Endometrial microvascular endothelial cells (primary cell): Measurements from ENCODE around the gene ANGPTL2. TPM values are rescaled to one million over a fixed set of nuclear protein-coding genes. Genes with fewer than 3 reads are reported as not detected.
"Not testable (repeated sequence)": the region's sequence is repeated elsewhere in the genome, so short reads cannot be mapped to it uniquely, and the experiment has no call there.

Experiments used
- in situ Hi-C: cut with HindIII; loops from 2 replicates; pipeline ENCODE4 v1.10.0; 2017; ENCODE audit warnings: low sequenced_read_pairs, low pct_unique_long_range_greater_than_20kb; ENCODE audit errors: inconsistent ontology term
- total RNA-seq: library from RNA; depleted of rRNA; stranded (reverse); fragments of >200 nt; gene quantifications from one replicate; pipeline ENCODE4 v1.2.3, GENCODE V29; 2015; ENCODE audit errors: inconsistent ontology term

Gene ANGPTL2, protein sequence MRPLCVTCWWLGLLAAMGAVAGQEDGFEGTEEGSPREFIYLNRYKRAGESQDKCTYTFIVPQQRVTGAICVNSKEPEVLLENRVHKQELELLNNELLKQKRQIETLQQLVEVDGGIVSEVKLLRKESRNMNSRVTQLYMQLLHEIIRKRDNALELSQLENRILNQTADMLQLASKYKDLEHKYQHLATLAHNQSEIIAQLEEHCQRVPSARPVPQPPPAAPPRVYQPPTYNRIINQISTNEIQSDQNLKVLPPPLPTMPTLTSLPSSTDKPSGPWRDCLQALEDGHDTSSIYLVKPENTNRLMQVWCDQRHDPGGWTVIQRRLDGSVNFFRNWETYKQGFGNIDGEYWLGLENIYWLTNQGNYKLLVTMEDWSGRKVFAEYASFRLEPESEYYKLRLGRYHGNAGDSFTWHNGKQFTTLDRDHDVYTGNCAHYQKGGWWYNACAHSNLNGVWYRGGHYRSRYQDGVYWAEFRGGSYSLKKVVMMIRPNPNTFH
- total RNA-seq = 10.2 TPM

DNA sequence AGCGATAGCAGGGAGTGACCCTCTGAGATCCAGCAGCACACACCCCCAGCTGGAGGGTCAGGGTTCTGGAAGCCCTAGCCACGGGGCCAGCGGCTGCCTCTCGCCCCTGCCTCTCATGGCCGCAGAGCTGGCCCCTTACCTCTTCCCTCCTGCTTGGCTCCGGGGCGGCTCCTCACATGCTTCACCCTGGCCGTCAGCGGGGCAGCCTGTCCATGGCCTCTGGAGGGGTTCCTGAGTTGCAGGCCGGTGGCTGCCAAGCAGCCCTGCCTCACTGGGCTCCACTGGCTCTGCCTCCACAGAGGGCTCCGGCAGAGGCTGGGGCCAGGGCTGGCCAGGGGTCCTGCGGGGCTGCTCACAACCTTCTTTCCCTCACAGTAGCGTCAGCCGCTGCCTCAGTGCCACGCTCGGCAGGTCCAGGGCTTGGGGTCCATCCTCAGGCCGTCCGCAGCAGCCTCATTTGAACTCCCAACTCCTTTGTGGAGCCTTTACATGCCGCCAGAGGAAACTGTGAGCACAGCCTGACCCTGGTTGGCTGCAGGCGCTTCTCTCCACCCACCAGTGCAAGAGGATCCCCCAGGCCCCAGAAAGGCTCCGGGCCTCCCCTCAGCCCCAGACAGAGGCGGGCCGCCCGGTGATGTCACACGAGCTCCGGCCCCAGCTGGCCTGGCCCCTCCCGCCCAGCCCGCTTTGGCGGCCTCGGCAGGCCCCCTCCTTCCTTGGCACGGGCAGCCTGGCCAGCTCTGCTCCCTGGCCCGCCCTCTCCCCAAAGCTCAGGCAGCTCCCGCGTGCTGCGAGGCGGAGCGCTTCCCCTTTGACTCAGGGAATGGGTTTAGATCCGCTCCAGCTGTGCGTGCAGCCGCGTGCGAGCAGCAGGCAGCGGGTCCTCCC is at the start of gene ANGPTL2:
TSS of gene ANGPTL2 (minus strand) at position 460 of the 888 bp plus-strand sequence. CDS start 13,904 bp downstream, outside the sequence.
- in situ Hi-C loops = no loop called here

DNA sequence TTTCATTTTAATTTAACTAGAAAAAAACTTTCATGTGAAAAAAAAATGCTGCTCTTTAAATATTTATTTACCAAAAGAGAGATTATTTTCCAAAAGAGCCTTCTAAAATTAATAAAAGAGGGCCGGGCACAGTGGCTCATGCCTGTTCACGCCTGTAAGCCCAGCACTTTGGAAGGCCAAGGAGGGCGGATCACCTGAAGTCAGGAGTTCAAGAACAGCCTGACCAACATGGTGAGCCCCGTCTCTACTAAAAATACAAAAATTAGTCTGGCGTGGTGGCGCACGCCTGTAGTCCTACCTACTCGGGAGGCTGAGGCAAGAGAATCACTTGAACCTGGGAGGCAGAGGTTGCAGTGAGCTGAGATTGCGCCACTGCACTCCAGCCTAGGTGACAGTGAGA is 48.9 kb upstream of the ANGPTL2 start:
- in situ Hi-C loops = not testable (repeated sequence)

DNA sequence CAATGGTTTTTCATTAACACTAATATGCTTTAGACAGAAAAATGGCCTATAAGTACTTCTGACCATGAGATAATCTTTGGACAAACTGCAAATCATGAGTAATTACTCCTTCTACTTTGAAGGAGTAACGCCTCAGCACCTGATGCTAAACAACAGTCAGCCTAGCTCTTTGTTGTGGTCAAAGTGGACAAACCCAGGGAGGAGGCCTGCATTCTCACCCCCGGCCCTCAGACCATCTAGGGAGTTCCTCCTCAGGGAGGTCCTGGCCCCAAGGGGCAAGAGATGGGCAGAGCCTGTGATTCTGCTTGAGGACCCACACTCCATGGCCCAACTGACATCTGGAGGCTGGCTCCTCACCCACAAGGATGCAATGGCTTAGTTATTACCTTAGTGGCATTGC is 48.2 kb upstream of the ANGPTL2 start:
- in situ Hi-C loops = no loop called here

DNA sequence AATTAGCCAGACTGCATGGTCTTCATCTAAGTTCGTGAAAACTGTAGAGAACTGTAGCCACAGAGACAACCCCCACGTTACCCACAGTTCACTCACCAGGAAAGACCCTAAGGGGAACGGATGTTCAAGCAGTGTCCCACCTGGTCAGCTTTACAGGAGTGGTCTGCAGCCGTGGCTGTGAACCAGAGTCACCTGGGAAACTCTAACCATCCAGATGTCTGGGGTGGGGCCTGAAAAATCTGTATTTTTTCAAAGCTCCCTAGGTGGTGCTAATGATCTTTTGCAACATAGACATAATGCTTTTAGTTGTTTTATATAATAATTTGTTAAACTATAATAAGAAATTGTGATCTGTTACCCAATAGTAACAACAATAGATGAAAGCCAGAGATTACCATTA is 47.7 kb upstream of the ANGPTL2 start:
- in situ Hi-C loops = no loop called here

DNA sequence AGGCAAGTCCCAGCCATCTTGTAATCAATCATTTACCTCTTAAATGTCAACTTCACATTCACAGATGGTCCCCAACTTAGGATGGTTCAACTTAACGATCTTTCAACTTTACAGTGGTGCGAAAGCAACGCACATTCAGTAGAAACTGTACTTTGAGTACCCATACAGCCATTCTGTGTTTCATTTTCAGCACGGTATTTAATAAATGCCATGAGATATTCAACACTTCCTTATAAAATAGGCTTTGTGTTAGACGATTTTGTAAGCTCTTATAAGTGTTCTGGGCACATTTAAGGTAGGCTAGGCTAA is 47.1 kb upstream of the ANGPTL2 start:
- in situ Hi-C loops = no loop called here

DNA sequence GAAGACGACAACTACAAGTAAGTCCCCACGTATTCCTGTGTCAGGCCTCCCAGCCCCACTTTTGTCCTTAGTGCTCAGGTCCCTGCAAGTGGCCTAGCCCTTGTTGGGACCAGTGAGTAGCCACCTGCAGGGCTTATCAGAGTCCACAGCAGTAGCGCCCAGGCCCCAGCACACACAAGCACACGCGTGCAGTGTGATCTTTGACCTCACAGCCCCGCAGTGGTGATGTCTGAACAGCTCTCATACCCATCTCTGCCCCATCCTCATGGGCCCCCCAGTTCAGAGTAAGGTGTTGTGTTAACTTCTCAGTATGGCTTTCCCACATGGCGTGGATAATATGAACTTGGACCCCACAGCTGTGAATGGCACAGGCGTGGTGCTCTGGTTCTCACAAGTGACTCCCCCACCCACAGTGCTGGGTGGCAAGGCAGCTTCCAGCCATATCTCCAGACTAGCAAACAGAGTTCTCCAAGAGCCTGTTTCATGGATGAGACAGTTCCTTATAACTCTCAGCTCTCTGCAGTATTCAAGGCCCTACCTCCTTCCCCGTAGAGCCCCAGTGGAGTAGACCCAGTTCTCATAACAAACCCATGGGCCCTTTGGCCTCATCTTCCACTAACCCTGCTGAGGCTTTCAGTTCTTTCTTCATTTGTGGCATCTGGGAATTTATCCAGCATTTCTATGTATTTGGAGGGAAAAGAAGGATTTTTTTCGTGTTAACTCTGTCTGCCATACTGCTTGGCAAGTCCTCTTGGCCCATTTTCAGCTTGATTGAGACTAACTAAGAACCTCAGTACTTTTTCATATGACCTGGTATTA is 46.5 kb upstream of the ANGPTL2 start:
- in situ Hi-C loops = no loop called here

DNA sequence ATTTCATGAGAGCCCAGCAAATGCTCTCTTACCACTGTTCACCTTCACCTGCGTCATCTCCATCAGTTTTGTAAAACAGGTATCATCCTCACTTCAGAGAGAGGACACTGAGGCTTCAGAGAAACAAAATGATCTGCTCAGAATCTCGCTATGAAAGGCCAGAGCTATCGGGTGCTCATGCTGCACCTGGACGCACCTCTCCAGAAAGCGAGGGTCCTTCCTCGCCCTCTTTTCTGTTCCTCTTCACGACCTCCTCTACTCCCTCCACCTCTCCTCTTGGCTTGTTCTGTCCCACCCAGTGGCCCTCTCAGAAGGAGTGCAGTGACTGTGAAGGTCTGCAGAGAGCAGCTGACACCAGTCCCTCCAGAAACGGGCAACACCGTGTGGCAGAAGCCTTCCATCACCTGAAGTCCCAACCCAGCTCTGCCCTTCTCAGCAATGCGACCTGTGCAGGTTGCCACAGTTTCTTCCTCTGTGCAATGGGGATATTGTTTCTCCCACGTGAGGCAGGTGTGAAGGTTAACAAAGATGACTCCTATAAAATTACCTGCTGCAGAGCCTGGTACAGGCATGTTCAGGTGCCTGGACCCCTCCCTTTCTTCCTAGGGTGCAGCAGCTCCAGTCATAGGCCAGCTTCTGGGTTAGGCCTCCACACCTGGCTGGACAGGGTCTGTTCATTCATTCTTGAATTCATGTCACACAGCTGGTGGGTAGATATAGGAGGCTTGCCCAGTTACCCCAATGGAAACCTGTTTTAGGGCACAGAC is 45.3 kb upstream of the ANGPTL2 start:
- in situ Hi-C loops = no loop called here

DNA sequence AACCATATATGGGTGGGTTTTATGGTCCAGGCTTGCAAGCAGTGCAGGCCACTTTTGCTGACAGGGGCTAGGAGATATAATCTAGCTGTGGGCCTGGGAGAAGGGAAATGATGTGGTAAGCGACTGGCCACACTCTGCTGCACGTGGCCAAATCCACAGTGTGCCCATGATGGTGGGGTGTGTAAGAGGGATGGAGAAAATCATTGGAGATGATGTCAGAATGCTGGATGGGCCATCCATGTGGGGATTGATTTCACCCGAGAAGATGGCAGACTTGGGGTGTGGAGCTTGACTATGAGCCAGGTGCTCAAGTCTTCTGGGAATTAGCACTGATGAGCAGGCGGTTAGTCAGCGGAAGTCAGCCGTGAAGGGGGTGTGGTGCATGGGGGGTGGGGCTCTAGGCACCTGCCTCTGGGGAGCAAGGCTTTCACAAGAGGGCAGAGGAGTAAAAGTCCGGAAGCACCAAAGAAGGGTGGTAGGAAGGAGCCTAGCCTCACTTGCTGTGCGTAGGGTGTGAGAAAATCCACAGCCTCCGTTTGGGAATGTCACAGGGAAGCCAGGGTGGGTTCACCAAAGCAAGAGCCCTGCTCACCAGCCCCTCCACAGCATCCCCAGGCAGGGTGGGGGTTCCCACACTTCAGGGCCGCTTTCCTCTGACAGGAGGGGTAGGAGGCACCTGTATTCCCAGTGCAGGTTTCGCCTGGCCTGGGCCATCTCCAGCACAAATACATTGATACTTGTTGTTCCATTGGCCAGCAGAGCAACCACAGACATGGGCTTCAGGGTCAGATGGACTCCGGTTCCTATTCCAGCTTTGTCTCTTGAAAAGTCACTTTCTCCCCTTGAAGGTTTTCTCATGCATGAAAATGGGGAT is 44.5 kb upstream of the ANGPTL2 start:
- in situ Hi-C loops = no loop called here

DNA sequence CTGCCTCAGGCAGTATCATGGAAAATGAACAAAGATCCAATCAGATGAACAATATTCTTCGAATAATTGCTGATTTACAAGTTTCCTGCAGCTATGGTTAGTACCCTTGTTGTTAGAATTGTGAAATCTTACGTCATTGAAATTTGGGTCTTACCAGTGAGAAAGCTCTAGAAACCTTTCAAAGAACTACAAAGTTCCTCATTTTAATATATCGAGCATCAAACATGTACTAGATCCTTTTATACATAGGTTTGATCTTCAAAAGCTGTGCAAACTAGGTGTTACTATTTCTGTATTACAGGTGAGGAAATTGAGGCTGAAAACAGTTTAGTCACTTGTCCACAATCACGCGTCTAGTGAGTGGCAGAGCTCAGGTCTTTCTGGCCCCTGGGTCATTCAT is 43.7 kb upstream of the ANGPTL2 start:
- in situ Hi-C loops = no loop called here

DNA sequence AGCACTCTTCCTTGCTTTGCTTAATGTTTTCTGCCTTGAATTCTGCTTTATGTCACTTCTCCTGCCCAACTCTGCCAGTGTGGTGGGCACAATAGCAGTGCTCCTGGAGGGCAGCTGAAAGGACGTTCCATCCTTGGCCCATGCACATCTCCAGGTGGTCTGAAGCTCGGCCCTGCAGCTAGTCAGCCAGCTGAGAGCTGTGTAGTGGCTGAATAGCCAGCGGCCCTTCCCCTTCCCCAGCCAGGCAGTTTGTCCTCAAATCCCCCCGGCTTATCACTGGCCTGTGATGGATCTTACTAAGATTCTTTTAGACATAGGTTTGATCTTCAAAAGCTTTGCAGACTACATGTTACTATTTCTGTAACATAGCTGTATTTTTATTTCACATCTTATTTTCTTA is 42.7 kb upstream of the ANGPTL2 start:
- in situ Hi-C loops = no loop called here

DNA sequence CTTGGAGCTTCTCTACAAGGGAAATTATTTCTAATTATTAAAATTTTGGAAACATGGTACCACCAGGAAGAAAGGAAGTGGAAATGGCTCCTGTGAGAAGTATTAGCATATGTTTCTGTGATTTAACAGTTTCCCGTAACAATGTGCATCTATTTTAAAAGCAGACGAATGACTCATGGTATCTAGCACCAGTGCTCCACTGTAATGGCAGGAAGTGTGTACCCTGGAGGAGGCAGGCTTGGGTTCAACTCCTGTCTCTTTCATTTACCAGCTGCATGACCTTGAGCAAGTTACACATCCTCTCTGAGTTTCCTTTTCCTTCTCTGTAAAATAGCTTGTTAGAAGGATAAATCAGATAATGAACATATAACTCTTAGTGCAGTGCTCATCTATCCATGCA is 41.0 kb upstream of the ANGPTL2 start:
- in situ Hi-C loops = no loop called here

DNA sequence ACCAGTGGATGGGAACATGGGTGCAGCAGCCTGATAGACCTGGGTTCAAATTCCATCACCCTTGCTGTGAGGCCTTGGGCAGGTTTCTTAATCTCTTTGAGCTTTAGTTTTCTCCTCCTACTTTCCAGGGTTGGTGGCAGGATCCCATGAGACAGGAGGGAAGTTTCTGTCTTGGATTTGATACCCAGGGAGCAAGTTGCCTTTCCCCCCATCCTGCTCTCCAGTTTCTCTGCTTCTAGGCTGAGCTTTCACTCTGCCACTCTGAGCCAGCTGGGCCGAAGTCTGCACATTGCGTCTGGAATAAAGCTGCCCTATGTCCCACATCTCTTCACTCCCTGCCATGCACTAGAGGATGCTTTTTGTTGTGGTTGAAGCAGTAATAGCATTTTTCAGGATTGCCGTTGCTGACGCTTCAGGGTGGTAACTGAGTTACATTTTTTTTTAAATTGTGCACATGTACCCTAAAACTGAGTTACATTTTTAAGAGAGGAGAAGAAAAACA is 40.5 kb upstream of the ANGPTL2 start:
- in situ Hi-C loops = no loop called here

DNA sequence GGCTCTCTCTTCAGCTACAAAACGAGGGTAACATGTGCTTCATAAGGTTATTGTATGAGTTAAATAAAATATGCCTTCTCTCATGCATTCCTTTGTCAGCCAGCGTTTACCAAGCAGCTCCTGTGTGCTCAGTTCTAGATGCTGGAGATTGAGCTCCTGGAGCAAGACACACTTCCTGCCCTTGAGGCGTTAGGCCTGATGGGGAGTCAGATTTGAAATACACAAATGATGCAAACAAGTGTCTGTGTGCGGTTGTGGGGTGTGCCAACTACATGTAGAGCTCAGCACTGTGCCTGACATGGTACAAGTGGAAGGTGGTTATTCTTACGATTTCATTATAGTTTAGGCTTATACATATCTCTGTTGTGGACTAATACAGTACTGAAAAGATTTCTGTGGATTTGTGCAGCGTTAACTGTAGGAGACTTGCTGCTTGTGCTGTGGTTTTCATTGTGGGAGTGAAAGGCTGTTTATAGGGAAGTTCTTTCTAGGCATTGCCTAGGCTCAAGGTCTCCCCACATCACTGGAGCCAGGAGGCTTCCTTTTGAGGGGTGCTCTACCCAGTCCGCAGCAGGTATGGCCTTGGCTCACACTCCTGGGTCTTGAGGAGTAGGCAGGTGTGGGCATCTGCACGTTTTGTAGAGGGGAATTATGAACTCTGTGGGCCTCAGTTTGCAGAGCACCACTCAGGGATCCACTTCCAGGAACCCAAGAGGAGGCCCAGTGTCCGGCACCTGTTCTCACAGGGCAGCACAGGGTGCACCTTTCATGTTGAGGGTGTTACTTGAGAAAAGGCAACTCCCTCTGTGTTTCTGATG is 39.8 kb upstream of the ANGPTL2 start:
- in situ Hi-C loops = no loop called here

DNA sequence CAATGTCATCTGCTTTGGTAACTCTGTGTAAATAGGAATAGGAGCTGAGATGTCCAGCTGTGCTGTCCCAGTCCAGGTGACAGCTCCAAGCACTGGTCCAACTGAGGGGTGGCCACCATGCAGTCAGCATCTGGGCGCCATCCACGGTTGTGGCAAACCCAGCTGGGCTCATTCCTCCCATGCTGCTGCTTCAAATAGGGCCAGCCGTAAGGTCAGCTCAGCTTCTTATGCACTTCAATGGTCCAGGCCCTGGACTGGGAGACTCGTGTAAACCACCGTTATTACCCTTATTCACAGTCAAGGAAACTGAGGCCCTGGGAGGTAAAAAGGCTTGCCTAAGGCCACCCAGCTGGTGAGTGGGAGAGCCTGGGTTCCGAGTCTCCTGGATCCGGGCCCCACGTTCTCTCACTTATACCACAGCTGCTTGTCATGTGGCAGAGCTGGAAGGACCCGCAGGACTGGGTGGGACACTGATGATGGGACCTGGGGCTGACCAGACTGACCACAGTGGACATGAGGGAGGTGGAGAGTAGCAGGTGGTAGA is 38.7 kb upstream of the ANGPTL2 start:
- in situ Hi-C loops = no loop called here

DNA sequence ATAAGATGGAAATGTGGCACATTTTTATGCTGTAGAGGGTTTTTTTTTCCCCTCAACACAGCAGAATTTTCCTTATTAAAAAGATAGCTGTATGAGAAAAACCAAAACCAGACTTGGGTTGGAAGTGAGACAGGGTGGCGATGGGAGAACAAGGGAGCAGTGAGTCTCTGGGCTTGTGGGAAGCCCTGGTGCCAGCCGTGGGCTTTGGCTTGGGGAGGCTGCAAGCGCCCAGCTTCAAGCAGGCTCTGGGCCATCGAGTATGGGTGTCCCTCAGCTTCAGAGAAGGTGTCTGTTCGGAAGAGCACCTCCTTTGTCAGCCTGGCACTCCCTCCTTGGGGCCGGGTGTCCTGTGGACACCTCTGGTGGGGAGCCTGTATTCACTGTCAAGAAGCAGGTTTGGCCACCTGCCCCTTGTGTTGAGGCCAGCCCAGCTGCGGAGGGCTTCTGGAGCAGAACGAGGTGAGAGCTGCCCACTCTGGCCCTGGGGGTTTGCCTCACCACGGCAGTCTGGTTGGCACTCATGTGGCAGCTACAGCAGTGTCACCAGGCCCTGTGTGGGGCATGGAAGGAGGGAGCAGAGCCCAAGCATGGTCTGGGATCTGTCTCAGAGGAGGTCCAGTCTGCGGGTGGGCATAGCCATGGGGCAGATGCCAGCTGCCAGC is 37.6 kb upstream of the ANGPTL2 start:
- in situ Hi-C loops = no loop called here

DNA sequence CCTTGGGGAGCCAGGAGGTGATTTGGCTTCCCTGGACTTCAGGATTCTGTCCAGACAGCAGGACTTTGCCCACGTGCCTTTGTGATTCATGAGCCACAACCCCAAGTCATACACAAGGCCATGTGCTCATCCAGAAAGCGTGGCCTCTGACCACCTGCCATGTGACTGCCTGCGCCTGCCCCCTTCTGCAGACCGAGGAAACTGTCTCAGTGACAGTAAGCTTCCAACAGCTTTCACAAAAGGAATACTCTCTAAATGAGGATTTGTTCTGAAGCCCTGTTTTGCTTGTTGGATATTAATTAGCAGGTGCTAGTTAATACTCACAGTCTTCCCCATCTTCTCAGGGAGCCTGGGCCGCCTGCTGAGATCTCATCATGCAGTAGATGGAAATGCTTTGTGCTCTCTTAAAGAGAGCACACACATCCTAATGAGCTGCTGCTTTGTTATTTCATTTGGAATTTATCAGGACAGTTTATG is 36.9 kb upstream of the ANGPTL2 start:
- in situ Hi-C loops = no loop called here
